Stimulated activated CD4-positive, alpha-beta T cell treated with anti-CD3 and anti-CD28 coated beads, TNF-alpha, amount 100 ng/mL, for 24 hours (primary cell): ENCODE measurements around the gene CDKN2D.
A peak's percentile ranks its signal among the peaks of the same experiment; 100 is the strongest.
"Not testable (repeated sequence)": the region's sequence is repeated elsewhere in the genome, so short reads cannot be mapped to it uniquely, and the experiment has no call there.

ENCODE experiments used
- DNase-seq, 3 experiments: peaks; one replicate each; pipeline ENCODE4 v3.0.0-alpha.2; 2020; ENCODE audit warnings: low read depth in 3 of 3

Gene CDKN2D

DNA sequence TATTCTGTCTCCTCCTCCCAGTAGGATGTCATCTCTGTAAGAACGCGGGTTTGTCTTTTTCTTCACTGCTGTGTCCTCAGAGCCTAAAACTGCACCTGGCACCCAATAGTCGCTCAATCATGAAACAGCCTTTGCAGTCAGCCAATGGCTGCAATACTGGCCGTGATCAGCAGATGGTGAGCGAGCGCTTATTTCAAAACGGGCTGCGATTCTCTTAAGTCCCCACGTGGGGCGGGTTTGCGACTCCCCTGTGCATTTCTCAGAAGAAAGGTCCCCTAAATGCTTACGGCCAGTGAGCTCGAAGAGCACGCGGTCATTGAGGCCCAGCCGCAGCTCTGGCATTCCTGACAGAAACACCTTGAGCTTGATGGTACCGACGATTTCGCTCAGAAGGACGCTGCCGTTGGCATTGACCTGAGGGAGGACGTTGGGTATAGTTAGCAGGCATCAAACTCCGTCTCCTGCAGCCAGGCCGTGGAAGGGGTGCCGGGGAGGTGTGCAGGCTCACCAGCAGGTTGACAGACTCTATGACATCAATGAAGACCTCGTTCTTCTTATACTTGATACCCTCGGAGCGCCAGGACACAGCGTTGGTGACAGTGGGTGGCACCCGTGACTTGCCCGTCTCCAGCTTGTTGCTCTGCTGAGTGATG is 12.3 kb upstream of the CDKN2D start:
- DNase-seq = peak; percentile 75 to 91 (median 83)

DNA sequence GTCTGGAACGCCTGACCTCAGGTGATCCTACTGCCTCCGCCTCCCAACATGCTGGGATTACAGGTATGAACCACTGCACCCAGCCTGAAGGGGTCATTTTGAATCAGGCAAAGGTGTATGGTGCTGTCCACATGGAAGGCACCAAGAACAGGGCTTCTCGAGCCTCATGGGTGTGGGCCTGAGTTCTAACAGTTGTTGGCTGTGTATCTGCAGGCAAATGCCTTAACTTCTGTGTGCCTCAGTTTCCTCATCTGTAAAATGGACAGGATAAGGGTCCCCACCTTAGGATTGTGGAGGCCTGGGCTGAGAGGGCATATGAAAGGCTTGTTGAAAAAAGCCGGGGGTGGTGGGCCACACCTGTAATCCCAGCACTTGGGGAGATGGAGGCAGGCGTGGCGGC is 9.2 kb upstream of the CDKN2D start:
- no peak for DNase-seq

DNA sequence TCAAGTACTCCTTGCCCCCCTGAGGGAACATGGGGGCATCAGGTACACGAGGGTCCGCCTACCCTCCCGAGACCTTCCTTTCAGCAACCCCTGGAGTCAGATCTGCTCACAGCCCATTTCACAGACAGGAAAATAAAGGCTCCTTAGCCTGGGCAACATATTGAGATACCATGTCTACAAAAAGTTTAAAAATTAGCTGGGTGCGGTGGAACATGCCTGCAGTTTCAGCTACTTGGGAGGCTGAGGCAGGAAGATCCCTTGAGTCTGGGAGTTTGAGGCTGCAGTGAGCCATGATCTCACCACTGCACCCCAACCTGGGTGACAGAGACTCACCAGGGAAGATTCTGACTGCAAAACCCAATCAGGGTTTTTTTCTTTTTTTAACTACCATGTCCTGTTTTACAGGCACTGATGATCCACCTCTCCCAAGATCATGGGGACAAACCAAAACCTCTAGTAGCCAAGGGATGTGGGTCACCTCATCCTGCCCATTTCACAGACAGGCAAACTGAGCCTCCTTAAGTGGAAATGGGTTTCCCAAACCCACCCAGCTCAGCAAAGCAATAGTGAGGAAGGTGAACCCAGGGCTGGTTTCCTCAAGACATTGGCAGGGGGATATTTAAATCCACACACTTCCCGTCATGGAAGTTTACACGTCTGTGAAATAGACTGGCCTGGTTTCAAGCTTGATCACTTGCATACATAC is 6.4 kb upstream of the CDKN2D start:
- no peak for DNase-seq

DNA sequence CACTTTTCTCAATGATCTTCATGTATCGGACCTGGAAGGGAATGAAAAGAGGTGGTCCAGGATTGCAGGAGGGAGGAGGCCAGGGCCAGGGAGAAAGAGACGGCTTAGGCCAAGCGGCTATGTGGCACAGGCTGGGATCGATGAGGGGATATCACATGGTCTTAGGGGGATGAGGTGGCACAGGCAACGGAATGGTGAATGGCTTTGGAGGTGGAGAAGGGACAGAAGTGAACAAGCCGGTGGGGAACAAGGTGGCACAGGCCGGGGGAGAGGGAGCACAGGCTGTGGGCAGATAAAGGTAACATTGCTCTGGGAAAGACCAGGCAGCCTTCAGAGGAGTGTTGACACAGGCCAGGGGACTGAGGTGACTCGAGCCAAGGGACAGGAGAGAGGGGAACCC is 5.7 kb upstream of the CDKN2D start:
- DNase-seq = no peak

DNA sequence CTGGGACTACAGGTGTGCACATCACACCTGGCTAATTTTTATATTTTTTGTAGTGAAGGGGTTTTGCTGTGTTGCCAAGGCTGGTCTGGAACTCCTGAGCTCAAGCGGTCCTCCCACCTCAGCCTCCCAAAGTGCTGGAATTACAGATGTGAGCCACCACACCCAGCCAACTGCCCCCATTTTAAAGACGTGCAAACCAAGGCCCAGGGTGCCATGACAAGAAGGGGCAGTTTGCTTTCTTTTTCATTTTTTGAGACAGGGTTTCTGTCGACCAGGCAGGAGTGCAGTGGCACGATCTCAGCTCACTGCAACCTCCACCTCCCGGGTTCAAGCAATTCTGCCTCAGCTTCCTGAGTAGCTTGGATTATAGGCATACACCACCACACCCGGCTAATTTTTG is 5.0 kb upstream of the CDKN2D start:
- not testable (repeated sequence) for DNase-seq

DNA sequence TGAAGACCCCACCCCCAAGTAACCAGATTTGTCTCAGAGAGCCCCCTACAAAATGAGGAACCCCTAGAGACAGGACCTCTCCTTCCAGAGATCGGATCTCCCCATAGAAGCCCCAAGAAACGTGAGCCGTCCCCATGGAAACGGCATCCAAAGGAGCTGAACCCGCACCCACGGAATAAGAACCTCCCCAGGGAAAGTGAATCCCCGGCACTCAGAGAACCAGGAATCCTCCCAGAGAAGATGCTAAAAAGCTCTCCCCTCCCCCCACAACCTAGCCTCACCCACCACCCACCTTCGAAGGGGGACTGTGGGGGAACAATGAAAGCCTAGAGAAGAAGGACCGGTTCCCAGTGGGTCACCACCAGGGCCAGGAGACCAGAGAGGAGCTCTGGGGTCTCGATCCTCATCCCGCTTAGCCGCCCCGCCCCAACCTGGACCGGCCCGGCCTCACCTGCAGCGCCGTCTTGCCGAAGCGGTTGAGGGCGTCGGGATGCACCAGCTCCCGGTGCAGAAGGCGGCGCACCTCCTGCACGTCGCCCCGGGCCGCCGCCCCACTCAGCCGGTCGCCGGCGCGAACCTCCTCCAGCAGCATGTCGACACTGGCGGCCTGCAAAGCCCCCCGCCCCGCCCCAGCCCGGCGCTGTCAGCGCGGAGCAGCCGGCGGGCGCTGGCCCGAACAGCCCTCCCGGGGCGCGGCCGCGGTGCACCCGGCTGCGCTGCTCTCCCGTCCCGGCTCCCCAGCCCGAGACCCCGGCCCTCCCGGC is 535 bp downstream of the CDKN2D start:
- peak in 2 of 3 experiments; percentile 30 to 59 for DNase-seq

DNA sequence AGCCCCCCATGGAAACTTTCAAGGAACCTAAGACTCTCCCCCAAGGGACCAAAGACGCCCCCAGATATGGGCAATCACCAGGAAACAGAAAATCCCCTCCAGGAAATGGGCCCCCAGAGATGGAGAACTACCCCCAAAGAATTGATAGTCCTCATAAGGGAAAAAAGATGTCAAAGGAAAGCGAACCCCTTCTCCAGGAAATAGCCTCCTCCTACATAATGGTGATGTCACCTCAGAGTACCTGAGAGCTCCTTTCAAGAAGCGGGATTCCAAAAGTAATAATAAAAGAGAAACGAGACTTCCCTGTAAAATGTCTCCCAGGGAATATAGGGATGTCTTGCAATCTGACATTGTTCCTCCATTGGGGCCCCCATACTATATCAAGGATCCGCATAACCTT is 1.1 kb downstream of the CDKN2D start:
- DNase-seq = no peak

DNA sequence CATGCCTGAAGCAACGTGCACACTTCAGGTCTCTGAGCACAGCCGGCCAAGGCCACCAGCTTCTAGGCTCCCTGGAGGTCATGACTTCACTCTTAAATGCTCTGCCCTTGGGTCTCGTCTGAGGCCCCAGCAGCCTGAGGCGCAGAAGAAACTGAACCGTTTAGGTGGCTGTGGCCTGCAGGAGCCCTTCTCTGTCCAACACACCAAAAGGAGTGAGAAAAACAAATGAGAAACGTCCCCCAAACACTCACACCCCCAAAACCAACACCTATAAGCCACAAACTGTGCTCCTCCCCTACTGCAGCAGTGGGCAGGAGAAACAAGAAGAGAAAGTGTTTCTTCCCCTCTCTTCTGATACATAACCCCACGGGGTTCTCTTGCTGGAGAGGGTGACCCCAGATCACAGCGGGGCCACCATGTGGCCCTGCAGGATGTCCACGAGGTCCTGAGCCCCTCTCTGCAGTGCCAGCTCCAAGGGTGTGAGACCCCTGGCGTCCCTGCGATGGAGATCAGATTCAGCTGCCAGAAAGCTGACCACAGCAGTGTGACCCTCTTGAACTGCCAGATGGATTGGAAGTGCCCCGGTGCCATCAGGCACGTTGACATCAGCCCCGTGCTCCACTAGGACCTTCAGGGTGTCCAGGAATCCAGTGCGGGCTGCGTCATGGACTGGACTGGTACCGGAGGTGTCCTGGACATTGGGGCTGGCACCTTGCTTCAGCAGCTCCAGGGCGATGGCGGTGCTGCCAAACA is 1.9 kb downstream of the CDKN2D start:
- DNase-seq = peak in 1 of 3 experiments; percentile 43

DNA sequence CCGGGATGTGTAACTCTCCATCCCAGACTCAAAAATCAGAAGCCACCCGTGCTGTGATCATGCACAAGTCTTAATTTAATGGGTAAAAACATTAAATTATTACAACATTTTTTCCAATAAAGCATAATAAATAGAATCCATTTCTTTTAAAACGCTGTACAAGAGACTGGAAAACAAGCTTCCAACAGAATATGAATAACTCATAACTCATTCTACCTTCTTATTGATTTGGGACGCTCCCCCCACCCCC is 2.4 kb downstream of the CDKN2D start:
- DNase-seq = no peak

DNA sequence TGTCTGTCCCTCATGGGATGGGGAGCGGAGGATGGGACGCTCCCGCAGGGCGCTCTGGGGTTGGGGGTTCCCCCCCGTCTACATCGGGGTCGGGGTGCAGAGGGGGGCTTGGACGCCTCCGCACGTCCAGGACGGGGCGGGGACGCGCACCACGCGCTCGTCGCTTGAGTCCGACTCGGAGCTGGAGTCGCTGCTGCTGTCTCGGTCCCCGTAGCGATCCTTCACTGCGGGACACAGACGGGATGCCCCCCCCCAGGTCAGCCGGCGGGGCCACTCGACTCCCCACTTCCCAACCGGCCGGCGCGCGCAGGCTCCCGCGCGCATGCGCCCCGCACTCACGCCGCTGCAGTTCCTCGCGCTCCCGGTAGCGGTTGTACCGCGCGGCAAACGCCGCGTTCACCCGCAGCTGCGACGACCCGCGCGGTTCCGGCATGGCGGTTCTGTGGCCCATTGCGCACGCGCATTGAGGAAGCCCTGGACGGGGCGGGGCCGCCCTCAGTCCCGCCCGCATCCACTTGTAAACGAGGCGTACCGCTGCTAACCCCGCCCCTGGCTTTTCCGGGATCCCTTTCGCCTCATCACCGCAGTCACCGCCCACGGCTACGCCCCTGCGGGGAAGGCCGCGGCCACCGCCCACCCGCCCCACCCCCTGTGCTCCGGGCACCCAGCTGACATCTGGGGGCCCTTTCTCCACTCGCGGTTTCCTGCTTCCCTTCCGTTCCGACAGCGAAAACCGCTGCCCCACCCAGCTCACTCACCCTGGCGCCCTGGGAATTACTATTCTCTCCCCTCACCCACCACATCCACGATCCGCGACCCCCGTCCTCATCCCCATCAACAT is 3.0 kb downstream of the CDKN2D start, which contains the start of gene KRI1:
TSS of gene KRI1 (minus strand) at position 444 of the 841 bp plus-strand sequence. CDS start at position 433, 11 bp downstream.
- peak; percentile 94 to 99 (median 94) for DNase-seq

DNA sequence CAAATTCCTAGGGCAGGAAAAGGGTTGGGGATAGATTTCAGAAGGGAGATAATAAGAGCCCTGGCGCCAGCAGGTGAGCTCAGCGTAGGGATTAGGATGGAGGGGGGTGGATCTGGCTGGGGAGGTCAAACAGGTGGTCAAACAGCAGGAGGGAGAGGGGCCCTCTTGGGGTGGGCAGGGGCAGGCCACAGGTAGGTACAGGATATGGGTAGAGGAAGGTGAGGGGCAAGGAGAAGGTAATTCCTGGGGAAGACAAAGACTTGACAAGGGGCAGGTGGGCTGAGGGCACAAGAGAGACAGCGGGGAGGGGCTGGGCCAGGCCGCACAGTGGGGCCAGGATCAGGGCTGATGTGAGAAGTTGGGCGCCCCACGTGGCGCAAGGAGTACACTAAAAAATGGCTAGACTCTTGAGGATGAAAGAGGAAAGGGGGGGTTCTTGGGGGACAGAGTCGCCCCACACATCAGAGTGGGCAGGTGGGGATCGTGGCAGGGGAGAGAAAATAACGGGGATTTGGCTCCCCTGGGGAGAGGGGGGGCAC is 3.7 kb downstream of the CDKN2D start:
- peak in 1 of 3 experiments; percentile 57 for DNase-seq

DNA sequence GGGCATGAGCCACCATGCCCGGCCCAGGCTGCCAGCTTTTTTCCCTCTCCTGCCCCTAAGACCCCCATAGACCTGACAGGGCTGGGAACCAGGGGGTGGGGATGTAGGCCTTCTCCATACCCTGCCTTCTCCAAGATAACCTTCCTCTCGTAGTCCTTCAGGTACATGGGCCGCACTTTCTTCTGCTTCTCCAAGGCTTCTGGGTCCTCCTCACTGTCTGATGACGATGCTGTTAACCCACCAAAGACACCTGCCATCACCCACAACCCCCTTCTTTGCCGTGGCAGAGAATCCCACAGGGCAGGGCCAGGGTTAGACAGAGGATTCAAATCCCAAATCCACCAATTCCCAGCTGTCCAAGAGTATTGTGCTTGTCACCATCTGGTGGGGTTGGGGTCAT is 6.2 kb downstream of the CDKN2D start:
- DNase-seq = no peak

DNA sequence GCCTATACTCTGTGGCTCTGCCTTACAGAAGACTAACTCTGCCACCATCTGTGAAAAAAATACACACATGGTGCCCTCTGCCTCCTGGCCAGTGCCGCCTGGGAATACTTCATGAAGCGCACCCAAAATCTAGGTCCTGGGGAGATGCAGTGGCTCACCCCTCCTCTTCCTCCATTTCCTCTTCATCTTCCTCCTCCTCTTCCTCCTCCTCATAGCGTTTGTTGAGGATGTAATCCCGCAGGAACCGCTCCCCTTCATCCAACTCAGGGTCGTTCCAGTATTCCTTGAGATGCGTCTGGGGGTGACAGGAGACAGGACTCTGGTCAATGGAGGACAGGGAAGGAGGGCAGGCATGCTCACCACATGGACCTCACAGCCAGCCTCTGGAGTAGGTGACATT is 8.6 kb downstream of the CDKN2D start:
- no peak for DNase-seq

DNA sequence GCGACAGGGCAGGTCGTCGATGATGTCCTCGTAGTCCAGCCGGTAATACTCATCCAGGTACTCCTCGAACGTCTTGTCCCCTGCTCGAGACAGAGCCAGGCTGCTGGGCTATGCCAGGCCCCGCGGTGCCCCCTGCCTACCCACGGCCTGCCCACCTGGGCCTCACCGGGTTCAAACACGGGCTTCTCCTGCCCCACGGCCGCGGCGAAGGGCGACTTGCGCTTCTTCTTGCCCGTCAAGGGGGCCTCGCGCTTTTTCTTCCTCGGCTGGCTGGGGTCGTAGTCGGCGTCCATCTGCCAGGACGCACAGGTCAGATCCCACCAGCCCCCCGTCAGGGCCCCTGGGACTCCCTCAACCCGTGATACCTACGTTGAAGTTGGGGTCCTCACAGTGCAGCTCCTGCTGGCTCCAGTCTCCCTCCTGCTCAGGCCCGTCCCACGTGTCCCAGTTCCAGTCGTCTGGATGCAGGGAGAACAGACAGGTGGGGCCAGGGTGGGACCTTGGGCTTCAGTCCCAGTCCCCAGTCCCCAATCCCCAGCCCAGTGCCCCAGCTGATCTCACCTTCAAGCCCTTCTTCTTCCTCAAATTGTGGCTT is 11.1 kb downstream of the CDKN2D start:
- DNase-seq = no peak

DNA sequence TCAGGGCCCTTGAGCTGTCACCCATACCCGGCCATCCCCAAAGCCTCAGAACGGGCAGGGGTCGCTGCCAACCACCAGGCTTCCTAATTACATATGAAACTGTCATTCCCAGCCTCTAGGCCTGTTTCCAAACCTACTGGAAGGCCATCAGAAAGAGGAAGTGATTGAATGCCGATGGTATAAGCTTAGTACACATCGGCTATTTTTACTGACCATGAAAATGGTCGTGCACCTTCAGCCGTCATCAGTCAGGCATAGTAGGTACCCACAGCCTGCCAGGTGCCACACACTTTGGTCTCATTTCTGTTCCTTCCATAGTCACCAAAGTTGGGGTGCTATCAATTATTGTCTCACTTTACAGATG is 13.2 kb downstream of the CDKN2D start:
- no peak for DNase-seq

DNA sequence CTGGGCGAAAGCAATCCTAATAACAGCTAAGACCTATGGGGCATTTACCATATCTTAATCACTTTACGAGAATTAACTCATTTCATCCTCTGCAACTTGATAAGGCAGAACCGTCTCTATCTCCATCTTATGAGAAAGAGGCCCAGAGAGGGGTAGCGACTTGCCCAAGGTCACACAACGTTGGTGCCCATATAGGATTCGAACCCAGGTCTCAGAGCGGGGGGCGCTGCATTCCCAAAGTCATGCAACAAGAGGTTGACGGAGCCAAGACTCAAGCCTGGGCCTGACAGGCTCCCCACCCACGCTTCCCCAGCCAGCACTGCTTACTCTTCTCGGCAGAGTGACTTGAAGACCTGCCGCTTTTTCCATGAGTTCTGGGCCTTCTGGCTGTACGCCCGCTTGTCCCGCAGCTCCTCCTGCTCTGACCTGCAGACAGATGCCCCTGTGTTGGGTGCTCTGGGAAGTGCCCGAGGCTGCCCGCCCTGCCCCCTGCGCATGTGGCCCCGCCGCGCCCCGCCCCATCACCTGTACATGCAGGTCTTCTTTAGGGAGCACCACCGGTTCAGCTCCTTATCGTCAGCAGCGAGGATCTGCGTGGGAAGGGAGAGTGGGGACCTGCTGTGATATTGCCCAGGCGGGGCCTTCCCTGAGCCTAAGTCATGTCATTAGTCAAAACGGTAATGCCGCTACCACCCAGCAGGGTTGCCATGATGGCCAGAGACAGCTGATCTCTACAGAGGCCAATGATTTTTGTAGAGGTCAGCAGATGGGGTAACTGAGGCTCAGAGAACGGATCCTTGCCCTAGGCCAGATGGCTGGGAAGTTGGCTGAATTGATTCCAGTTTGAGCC is 13.8 kb downstream of the CDKN2D start:
- no peak for DNase-seq

DNA sequence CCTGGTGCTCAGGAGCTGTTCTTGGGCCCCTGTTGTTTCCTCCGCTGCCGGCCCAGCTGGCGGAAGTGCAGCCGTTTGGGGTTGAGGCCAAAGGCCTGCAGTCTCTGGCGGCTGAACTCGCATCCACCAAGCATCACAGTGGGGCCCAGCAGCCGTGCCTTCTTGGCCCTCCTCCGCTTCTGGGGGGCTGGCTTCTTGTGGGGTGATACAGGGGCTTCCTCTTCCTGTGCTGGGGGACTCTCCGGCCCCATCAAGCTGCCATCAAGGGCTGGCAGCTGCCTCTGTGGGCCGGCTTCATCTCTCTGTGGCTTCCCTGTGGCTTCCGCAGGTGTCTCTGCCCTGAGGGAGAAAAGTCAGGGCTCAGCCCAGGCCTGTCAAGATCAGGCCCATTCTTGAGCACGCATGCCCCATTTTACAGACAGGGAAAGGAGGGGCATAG is 14.8 kb downstream of the CDKN2D start:
- DNase-seq = no peak

DNA sequence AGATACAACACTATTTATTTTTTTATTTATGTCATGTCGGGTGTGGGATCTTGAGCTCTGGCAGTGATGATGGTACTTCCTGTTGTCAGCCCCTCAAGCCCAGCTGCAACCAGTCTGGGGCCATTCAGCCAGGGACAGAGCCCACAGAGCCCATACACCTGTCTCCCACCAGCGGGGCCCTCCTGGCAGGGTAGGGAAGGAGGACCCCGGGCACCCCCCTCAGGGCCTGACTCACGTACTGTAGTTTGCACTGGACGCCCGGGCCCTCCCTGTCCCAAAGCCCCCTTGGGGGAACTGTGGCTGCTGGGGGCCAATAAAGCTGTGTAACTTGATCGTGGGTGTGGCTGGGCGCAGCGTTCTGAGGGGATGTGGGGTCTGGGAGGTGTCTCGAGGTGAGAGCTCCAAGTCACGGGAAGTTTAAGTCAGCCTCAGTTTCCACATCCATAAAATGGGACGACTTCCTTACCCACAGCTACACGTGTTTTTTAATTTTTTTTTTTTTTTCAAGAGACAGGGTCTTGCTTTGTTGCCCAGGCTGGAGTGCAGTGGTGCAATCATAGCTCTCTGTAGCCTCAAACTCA is 15.6 kb downstream of the CDKN2D start:
- DNase-seq = no peak

DNA sequence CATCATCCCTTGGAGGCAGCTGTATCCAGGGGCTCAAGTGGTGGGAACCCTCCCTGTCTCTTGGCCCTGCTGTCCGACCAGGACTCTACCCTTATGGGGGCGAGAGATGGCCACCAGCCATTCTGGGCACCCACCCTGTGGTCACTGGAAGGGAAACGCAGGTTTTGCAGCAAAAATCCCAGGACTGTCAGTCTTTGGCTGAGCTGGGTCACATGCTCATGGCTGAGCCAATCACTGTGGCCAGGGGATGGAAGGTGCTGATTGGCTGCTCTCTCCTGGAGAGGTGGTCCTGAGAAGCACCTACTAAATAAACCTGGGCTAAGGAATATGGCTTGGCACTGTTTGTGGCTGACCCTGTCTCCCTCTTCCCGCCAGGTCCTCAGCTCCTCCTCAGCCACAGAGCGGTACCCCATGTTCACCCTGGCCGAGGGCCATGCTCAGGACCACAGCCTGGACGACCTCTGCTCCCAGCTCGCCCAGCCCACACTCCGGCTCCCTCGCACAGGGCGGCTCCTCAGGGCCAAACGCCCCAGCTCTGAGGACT is 16.2 kb downstream of the CDKN2D start:
- peak in 1 of 3 experiments; percentile 47 for DNase-seq
